GM12874 (cell line): ENCODE data around the gene SYNPR.

ENCODE experiments used
- TF ChIP-seq, protein P1 (sequence below): IDR thresholded peaks from 2 replicates; pipeline ENCODE4 v1.5.1; 2011; ENCODE audit warnings: low read depth, mild to moderate bottlenecking, control low read depth, low read length, moderate library complexity; ENCODE audit not compliant: insufficient read depth

The SYNPR gene

DNA sequence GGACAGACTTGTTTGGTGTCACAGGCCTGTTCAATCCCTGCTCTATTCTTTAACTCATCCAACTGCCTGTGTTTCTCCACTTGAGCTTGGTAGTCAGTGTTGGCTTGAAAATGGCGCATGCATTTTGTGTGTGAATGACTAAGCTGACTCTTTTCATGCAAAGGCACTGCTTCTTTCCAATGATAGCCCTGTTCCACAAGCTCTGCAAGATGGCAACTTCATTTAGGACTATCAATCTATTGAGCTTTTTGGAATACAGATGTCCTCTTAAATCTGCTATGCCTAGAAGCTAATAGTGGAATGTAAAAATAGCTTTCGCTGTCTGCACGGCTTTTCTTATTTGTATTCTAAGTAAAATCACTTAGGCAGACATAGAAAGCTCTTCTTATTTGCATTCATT is 33.6 kb upstream of the SYNPR start:
- TF ChIP-seq, protein P1, sequence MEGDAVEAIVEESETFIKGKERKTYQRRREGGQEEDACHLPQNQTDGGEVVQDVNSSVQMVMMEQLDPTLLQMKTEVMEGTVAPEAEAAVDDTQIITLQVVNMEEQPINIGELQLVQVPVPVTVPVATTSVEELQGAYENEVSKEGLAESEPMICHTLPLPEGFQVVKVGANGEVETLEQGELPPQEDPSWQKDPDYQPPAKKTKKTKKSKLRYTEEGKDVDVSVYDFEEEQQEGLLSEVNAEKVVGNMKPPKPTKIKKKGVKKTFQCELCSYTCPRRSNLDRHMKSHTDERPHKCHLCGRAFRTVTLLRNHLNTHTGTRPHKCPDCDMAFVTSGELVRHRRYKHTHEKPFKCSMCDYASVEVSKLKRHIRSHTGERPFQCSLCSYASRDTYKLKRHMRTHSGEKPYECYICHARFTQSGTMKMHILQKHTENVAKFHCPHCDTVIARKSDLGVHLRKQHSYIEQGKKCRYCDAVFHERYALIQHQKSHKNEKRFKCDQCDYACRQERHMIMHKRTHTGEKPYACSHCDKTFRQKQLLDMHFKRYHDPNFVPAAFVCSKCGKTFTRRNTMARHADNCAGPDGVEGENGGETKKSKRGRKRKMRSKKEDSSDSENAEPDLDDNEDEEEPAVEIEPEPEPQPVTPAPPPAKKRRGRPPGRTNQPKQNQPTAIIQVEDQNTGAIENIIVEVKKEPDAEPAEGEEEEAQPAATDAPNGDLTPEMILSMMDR: no peak

DNA sequence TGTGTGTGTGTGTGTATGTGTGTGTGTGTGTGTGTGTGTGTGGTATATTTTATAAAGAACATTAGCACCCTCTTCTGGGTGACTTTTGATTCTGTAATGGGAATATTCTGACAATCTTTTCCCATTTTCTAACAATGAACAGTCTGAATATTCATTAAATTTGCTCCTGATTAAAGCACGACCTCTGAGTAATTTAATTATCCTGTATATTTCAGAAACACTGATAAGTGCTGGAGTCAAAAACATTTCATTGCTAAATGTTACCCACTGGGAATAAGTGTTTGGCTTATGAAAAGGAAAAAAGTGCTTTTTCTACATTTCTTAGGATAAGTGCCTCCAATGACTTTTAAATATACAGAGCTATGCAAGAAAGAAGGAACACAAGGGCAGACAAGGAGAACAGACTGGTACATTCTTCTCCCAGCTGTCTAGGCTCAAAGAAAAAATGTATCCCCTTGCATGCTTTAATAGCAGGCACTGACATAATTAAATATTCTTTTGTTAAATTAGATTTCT is 32.3 kb upstream of the SYNPR start:
- TF ChIP-seq, protein P1: no peak

DNA sequence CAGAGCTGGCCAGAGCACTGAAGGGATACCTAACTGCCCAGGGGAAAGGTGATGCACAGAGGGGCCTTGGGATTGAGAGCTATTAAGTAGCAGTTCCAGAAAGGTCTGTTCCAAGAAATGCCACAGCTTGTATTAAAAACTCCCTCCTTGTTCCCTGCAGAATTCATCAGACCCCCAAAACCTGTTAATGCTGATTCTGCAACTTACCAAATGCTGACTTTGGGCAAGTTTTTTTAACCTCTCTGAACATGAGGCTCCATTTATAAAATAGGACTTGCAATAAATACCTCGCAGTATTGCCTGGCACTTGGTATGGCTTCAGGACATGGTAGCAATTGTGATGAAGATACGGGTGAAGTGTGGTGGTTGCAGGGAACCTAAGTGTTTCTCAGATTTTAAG is 30.1 kb upstream of the SYNPR start:
- TF ChIP-seq, protein P1: no peak

DNA sequence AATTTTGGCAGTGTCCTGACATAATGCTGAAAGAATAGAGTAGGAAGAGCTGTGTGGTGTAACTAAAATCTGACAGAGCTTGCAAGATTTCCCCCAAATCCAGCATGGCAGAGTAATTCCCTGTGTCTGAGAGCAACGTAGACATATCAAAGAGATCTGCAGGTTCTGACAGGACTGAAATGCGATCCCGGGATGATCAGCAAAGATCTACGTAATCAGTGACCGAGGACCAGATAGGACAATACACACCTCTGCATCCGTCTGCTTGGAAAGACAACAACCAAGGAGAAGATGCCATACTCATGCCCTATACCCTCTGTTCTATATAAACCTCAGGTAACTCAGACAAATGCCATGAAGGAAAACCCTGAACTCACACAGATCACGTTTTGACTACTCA is 26.6 kb upstream of the SYNPR start:
- TF ChIP-seq, protein P1: no peak

DNA sequence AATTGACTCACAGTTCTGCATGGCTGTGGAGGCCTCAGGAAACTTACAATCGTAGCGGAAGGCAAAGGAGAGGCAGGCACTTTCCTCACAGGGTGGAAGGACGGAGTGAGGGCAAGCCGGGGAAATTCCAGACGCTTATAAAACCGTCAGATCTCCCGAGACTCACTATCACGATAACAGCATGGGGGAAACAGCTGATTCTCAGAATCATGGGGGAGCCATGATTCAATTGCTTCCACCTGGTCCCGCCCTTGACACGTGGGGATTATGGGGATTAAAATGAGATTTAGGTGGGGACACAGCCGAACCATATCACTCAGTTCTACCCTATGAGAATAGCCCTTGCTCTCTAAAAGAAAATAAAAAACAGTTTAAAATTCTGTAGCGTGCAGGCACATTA is 13.4 kb upstream of the SYNPR start:
- TF ChIP-seq, protein P1: no peak

DNA sequence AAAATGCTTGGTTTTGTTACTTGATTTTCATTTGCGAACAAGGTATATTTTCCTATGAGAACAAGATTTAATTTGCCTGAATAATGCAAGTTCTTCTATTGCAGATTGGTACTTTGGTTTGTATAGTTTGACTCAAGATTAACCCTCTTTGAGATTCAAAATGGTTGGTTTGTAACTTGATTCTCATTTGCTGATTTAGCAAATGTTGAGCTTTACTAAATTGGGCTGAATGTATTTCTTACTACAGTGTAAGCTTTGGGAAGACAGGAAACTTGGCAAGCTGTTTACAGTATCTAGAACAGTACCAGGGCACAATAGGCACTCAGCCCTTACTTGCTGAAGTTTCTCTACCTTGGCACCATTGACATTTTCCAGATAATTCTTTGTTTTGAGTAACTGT is 3.7 kb upstream of the SYNPR start:
- TF ChIP-seq, protein P1: no peak

DNA sequence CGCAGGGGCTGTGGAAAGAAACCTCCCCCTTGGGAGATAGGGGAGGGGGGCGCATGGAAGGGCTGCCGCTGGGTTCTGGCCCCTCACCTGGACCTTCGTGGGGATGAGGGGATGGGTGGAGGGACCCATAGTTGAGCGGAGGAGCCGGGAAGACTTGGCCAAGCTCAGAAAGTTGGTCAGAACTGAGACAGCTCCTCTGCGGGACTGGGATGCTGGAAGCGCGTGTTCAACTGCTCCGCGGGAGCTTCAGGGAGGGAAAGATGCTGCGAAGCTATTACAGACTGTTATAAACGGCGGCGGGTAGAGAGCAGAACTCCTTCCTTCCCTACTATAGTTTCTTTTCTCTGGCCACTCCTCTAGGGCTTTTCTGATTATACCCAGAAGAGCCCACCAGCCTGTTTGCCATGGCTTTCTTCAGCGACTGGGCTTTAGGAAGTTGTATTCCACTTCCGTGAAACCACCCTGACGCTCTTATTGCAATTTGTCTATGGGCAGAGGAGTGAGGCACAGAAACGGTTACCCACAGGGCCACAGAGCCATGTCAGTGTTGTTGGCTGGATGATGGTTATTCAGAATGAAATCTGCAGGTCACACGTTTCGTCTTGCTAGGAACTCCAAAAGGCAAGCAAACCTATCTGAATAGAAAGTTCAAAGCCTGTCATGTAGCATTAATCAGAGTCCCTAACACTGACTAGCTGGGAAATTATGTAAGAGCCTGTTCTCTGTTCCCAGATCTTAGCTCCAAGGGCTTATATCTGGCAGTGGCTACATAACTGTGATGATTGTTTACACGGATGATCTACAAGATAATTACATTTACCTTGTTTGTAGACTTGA is 1.1 kb downstream of the SYNPR start:
- TF ChIP-seq, protein P1: no peak
